Measurements from ENCODE around the gene CACNA1A. TPM values are rescaled to one million over a fixed set of nuclear protein-coding genes. Genes with fewer than 3 reads are reported as not detected.
"Not testable (repeated sequence)": the region's sequence is repeated elsewhere in the genome, so short reads cannot be mapped to it uniquely, and the experiment has no call there.

Gene CACNA1A
- total RNA-seq, 2 experiments from 2014 or later, result 0.19 to 0.78 TPM

- H3K9me2 ChIP-seq (ENCODE audit: insufficient read depth, low read length), result no peaks in the 10 kb centered on the region
- ChIA-PET CTCF (ENCODE audit: unreplicated experiment) (no interaction called here), POLR2A (no interaction called here)
- no peak overlapping the region for H3K27ac ChIP-seq (ENCODE audit: low read depth, low read length, poor library complexity, severe bottlenecking)
- H3K36me3 ChIP-seq (ENCODE audit: insufficient read depth, low read length), result no peaks in the 10 kb centered on the region
- no peaks in the 10 kb centered on the region for H3K4me1 ChIP-seq (ENCODE audit: insufficient read depth, low read length, poor library complexity, severe bottlenecking)
- TF ChIP-seq EZH2phosphoT487 (IDR thresholded peaks at IDR 0.05; ENCODE audit: borderline replicate concordance, low read depth, low read length) (no peak), CTCF (conservative IDR thresholded peaks at IDR 0.05; ENCODE audit: low read length) (no peak)
- no peak overlapping the region for H2AFZ ChIP-seq (ENCODE audit: low read length)
- no TSS peak for BruUV-seq (replicated peaks)
- DNase-seq (ENCODE audit: low spot score), result no peak
- H4K20me1 ChIP-seq (ENCODE audit: insufficient read depth, low read length), result no peaks in the 10 kb centered on the region
- no peaks in the 10 kb centered on the region for H3K9me3 ChIP-seq (ENCODE audit: low read length)
- no peaks in the 10 kb centered on the region for H3K79me2 ChIP-seq (ENCODE audit: insufficient read depth, low read depth, low read length)
- H3K4me2 ChIP-seq (ENCODE audit: low read length), result no peak overlapping the region
- intact Hi-C loops (cut with micrococcal nuclease; ENCODE audit: unreplicated experiment), result no loop called here
- H3K4me3 ChIP-seq (ENCODE audit: low read depth, low read length, poor library complexity, severe bottlenecking), result no peak overlapping the region
These were observed 32.4 kb upstream of the CACNA1A start for GRCh38 chr19:13538601-13539253.

GRCh38 chr19:13537454-13537853 is 31.2 kb upstream of the CACNA1A start:
- Histone ChIP-seq H3K4me2 (ENCODE audit: low read length) (no peak overlapping the region), H3K36me3 (ENCODE audit: insufficient read depth, low read length) (no peaks in the 10 kb centered on the region), H3K4me1 (ENCODE audit: insufficient read depth, low read length, poor library complexity, severe bottlenecking) (no peaks in the 10 kb centered on the region), H3K4me3 (ENCODE audit: low read depth, low read length, poor library complexity, severe bottlenecking) (no peak overlapping the region), H3K9me3 (ENCODE audit: low read length) (no peaks in the 10 kb centered on the region), H3K9me2 (ENCODE audit: insufficient read depth, low read length) (no peaks in the 10 kb centered on the region), H3K79me2 (ENCODE audit: insufficient read depth, low read depth, low read length) (no peaks in the 10 kb centered on the region), H4K20me1 (ENCODE audit: insufficient read depth, low read length) (no peaks in the 10 kb centered on the region), H3K27ac (ENCODE audit: low read depth, low read length, poor library complexity, severe bottlenecking) (no peak overlapping the region), H2AFZ (ENCODE audit: low read length) (no peak overlapping the region)
- POLR2A ChIA-PET, result no interaction called here
- CTCF ChIA-PET (ENCODE audit: unreplicated experiment), result no interaction called here
- BruUV-seq (replicated peaks), result no TSS peak
- intact Hi-C loops (cut with micrococcal nuclease; ENCODE audit: unreplicated experiment), result no loop called here
- TF ChIP-seq CTCF (conservative IDR thresholded peaks at IDR 0.05; ENCODE audit: low read length) (no peak), EZH2phosphoT487 (IDR thresholded peaks at IDR 0.05; ENCODE audit: borderline replicate concordance, low read depth, low read length) (no peak)
- DNase-seq (ENCODE audit: low spot score), result no peak

GRCh38 chr19:13530720-13531119 is 24.4 kb upstream of the CACNA1A start:
- POLR2A ChIA-PET, result no interaction called here
- H3K4me1 ChIP-seq (ENCODE audit: insufficient read depth, low read length, poor library complexity, severe bottlenecking), result no peaks in the 10 kb centered on the region

GRCh38 chr19:13529721-13530120 is 23.4 kb upstream of the CACNA1A start:
- H3K4me2 ChIP-seq (ENCODE audit: low read length); CTCF ChIA-PET (ENCODE audit: unreplicated experiment); H3K9me3 ChIP-seq (ENCODE audit: low read length); H3K36me3 ChIP-seq (ENCODE audit: insufficient read depth, low read length); H3K27ac ChIP-seq (ENCODE audit: low read depth, low read length, poor library complexity, severe bottlenecking); DNase-seq (ENCODE audit: low spot score); intact Hi-C loops (cut with micrococcal nuclease; ENCODE audit: unreplicated experiment); H2AFZ ChIP-seq (ENCODE audit: low read length); H3K4me1 ChIP-seq (ENCODE audit: insufficient read depth, low read length, poor library complexity, severe bottlenecking); H3K9me2 ChIP-seq (ENCODE audit: insufficient read depth, low read length); BruUV-seq (replicated peaks); H3K4me3 ChIP-seq (ENCODE audit: low read depth, low read length, poor library complexity, severe bottlenecking); H3K79me2 ChIP-seq (ENCODE audit: insufficient read depth, low read depth, low read length); H4K20me1 ChIP-seq (ENCODE audit: insufficient read depth, low read length); POLR2A ChIA-PET: not testable (repeated sequence)

More at GRCh38 chr19:13530720-13531119, 24.4 kb upstream of the CACNA1A start:
- Histone ChIP-seq H3K36me3 (ENCODE audit: insufficient read depth, low read length) (no peaks in the 10 kb centered on the region), H2AFZ (ENCODE audit: low read length) (no peak overlapping the region), H3K4me2 (ENCODE audit: low read length) (no peak overlapping the region), H3K79me2 (ENCODE audit: insufficient read depth, low read depth, low read length) (no peaks in the 10 kb centered on the region), H3K9me2 (ENCODE audit: insufficient read depth, low read length) (no peaks in the 10 kb centered on the region), H3K4me3 (ENCODE audit: low read depth, low read length, poor library complexity, severe bottlenecking) (no peak overlapping the region), H3K27ac (ENCODE audit: low read depth, low read length, poor library complexity, severe bottlenecking) (no peak overlapping the region), H4K20me1 (ENCODE audit: insufficient read depth, low read length) (no peaks in the 10 kb centered on the region), H3K9me3 (ENCODE audit: low read length) (peaks cover 4% of the 10 kb centered on the region; the same call in 1 of the 2 replicates)
- CTCF ChIA-PET (ENCODE audit: unreplicated experiment), result no interaction called here
- no TSS peak for BruUV-seq (replicated peaks)
- TF ChIP-seq EZH2phosphoT487 (IDR thresholded peaks at IDR 0.05; ENCODE audit: borderline replicate concordance, low read depth, low read length) (no peak), CTCF (conservative IDR thresholded peaks at IDR 0.05; ENCODE audit: low read length) (no peak)
- no peak for DNase-seq (ENCODE audit: low spot score)
- intact Hi-C loops (cut with micrococcal nuclease; ENCODE audit: unreplicated experiment), result no loop called here
